HepG2 (cell line): ENCODE results near the gene CDK5RAP1. TPM values are rescaled to one million over a fixed set of nuclear protein-coding genes. Genes with fewer than 3 reads are reported as not detected.

Experiments used
- ADNP ChIP-seq: sonication (generic); formaldehyde crosslinking; IDR thresholded peaks from 2 replicates; pipeline ENCODE4 v1.4.0; 2020; ENCODE audit warnings: missing genetic modification reagents
- AHR ChIP-seq: IDR thresholded peaks from 2 replicates; pipeline ENCODE4 v1.6.1; 2018; ENCODE audit warnings: missing genetic modification reagents, missing compliant biosample characterization
- ARNT2 ChIP-seq: sonication (generic); formaldehyde crosslinking; IDR thresholded peaks from 2 replicates; pipeline ENCODE4 v1.8.0; 2022; ENCODE audit warnings: mild to moderate bottlenecking, low read depth, missing genetic modification reagents, moderate library complexity
- BHLHE40 ChIP-seq: IDR thresholded peaks from 2 replicates; pipeline ENCODE4 v1.6.1; 2011; ENCODE audit warnings: low read length, improper control_type of control experiment
- CEBPB ChIP-seq: IDR thresholded peaks from 2 replicates; pipeline ENCODE4 v1.6.1; 2011; ENCODE audit warnings: low read depth, low read length, improper control_type of control experiment, borderline replicate concordance
- DMAP1 ChIP-seq: IDR thresholded peaks from 2 replicates; pipeline ENCODE4 v1.6.1; 2016
- ETV5 ChIP-seq: IDR thresholded peaks from 2 replicates; pipeline ENCODE4 v1.6.1; 2018; ENCODE audit warnings: missing biosample characterization, missing genetic modification reagents, inconsistent platforms, borderline replicate concordance
- MATR3 ChIP-seq: sonication (generic); formaldehyde crosslinking; IDR thresholded peaks from 2 replicates; pipeline ENCODE4 v1.4.0; 2020; ENCODE audit warnings: missing genetic modification reagents
- MIER3 ChIP-seq: IDR thresholded peaks from 2 replicates; pipeline ENCODE4 v1.6.1; 2016; ENCODE audit warnings: missing compliant biosample characterization, borderline replicate concordance
- ONECUT2 ChIP-seq: sonication (generic); formaldehyde crosslinking; IDR thresholded peaks from 2 replicates; pipeline ENCODE4 v1.4.0; 2020; ENCODE audit warnings: missing genetic modification reagents
- POLR2G ChIP-seq: fragments of 200-400 bp; formaldehyde crosslinking; IDR thresholded peaks from 2 replicates; pipeline ENCODE4 v1.6.1; 2018; ENCODE audit warnings: mild to moderate bottlenecking, low read depth, low read length, moderate library complexity
- SMAD1 ChIP-seq: sonication (generic); formaldehyde crosslinking; IDR thresholded peaks from 2 replicates; pipeline ENCODE4 v1.4.0; 2020; ENCODE audit warnings: missing genetic modification reagents, low read depth, mild to moderate bottlenecking, borderline replicate concordance
- TCF7 ChIP-seq: sonication (generic); IDR thresholded peaks from 2 replicates; pipeline ENCODE4 v1.6.1; 2016; ENCODE audit warnings: antibody characterized with exemption, low read depth
- ZFY ChIP-seq: sonication (generic); formaldehyde crosslinking; IDR thresholded peaks from 2 replicates; pipeline ENCODE4 v1.4.0; 2020; ENCODE audit warnings: missing genetic modification reagents
- ZNF136 ChIP-seq: sonication (generic); formaldehyde crosslinking; IDR thresholded peaks from 2 replicates; pipeline ENCODE4 v1.8.1; 2022; ENCODE audit warnings: low read depth, mild to moderate bottlenecking, moderate library complexity, missing genetic modification reagents
- ZNF296 ChIP-seq: sonication (generic); formaldehyde crosslinking; conservative IDR thresholded peaks from 2 replicates; pipeline ENCODE4 v1.5.0; 2020; ENCODE audit warnings: mild to moderate bottlenecking, missing genetic modification reagents
- ZNF703 ChIP-seq: sonication (generic); formaldehyde crosslinking; IDR thresholded peaks from 2 replicates; pipeline ENCODE4 v1.5.1; 2020; ENCODE audit warnings: missing genetic modification reagents, mild to moderate bottlenecking, moderate library complexity, borderline replicate concordance
- ZSCAN12 ChIP-seq: sonication (generic); formaldehyde crosslinking; IDR thresholded peaks from 2 replicates; pipeline ENCODE4 v1.9.0; 2021; ENCODE audit warnings: mild to moderate bottlenecking, missing genetic modification reagents
- ZSCAN25 ChIP-seq: sonication (generic); formaldehyde crosslinking; IDR thresholded peaks from 2 replicates; pipeline ENCODE4 v1.8.0; 2022; ENCODE audit warnings: mild to moderate bottlenecking, missing genetic modification reagents
- polyA plus RNA-seq, 8 experiments: library from polyadenylated mRNA; depleted of rRNA in 3 of 8; stranded (reverse) in 7 of 8; unstranded in 1 of 8; fragments of >200 nt; fragmentation: Illumina TruSeq in 4 of 8; extraction: Trizol in 4 of 8; gene quantifications; 2 replicates each; pipeline versions ENCODE4 v1.2.1 to v1.2.3, GENCODE V29; 2011 to 2016; ENCODE audit warnings: low read depth in 4 of 8, missing spikeins in 1 of 8, mixed read lengths in 1 of 8; ENCODE audit not compliant: insufficient read depth in 1 of 8
- total RNA-seq, 5 experiments: library from RNA; depleted of rRNA; stranded (reverse); fragments of >200 nt; fragmentation: Illumina TruSeq; extraction: Trizol; gene quantifications; 2 replicates each; pipeline ENCODE4 v1.2.3, GENCODE V29; 2016; ENCODE audit warnings: low read depth in 1 of 5
- TF ChIP-seq, protein P1 (sequence below): sonication (generic); formaldehyde crosslinking; IDR thresholded peaks from 2 replicates; pipeline ENCODE4 v1.8.1; 2022; ENCODE audit warnings: mild to moderate bottlenecking, missing genetic modification reagents
- TF ChIP-seq, protein P2 (sequence below): sonication (generic); formaldehyde crosslinking; IDR thresholded peaks from 2 replicates; pipeline ENCODE4 v1.4.0; 2020; ENCODE audit warnings: mild to moderate bottlenecking, missing genetic modification reagents
- TF ChIP-seq, protein P3 (sequence below): sonication (generic); formaldehyde crosslinking; IDR thresholded peaks from 2 replicates; pipeline ENCODE4 v1.4.0; 2020; ENCODE audit warnings: mild to moderate bottlenecking, missing genetic modification reagents
- TF ChIP-seq, protein P4 (sequence below): sonication (generic); formaldehyde crosslinking; conservative IDR thresholded peaks from 2 replicates; pipeline ENCODE4 v1.8.0; 2022; ENCODE audit warnings: mild to moderate bottlenecking, moderate library complexity, missing genetic modification reagents

Gene CDK5RAP1
- total and polyA plus RNA-seq, 2 of the 13 experiments (the other 11 are each of a cell fraction or from before 2014, with no cell fraction given) = 53.6 to 98.2 TPM

DNA sequence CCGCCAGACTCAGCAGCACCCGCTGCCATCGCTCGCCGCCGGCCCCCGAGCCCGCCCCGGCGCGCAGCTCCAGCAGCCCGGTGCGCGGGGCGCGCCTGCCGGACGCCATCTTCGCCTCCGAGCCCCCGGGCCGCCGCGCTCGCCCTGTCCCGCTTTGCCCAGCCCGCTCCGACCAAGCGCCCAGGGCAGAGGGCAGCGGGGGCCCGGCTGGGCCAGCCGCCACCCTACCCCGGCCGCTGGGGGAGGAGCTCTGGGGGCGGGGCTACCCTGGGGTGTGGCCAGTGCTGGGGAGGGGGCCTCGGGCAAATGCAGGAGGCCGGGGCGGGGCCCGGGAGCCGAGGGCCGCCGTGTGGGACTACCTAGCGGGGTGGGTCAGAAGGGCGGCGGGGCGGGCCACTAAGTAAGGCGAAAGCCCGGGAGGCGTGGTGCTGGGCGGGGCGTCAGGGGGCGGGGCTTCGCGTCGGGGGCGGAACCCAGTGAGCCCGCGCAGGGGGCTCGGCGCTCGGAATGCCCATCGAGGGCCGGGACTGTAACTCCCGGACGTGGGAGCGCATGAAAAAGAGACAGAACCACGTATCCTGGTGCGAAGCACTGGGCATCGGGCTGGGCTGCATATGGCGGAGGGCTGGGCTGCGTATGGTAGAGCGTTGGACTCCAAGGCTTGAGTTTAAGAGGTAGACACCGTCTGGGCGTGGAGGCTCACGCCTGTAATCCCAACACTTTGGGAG is 42.4 kb upstream of the CDK5RAP1 start, which contains the start of gene SNTA1 (continued):
- TF ChIP-seq ETV5 (CRISPR knock-in tag) (no peak; the same call in 1 of the 2 replicates), ONECUT2 (CRISPR knock-in tag) (no peak), ZSCAN25 (CRISPR knock-in tag) (0 out of 2 replicates have a peak, but pooled peaks have one; percentile 52), ZNF296 (CRISPR knock-in tag) (no peak), DMAP1 (no peak), CEBPB (no peak), AHR (CRISPR knock-in tag) (peak; percentile 51; the same call in 1 of the 2 replicates), SMAD1 (CRISPR knock-in tag) (no peak), ZFY (CRISPR knock-in tag) (peak; percentile 37; the same call in 1 of the 2 replicates), ZNF136 (no peak; the same call in 1 of the 2 replicates), MATR3 (CRISPR knock-in tag) (no peak), ZNF703 (CRISPR knock-in tag) (no peak), ADNP (CRISPR knock-in tag) (no peak), TCF7 (no peak), BHLHE40 (no peak), POLR2G (peak; percentile 68), ARNT2 (CRISPR knock-in tag) (no peak; the same call in 1 of the 2 replicates), ZSCAN12 (no peak), MIER3 (CRISPR knock-in tag) (no peak)
- TF ChIP-seq, protein P1, sequence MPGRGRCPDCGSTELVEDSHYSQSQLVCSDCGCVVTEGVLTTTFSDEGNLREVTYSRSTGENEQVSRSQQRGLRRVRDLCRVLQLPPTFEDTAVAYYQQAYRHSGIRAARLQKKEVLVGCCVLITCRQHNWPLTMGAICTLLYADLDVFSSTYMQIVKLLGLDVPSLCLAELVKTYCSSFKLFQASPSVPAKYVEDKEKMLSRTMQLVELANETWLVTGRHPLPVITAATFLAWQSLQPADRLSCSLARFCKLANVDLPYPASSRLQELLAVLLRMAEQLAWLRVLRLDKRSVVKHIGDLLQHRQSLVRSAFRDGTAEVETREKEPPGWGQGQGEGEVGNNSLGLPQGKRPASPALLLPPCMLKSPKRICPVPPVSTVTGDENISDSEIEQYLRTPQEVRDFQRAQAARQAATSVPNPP (CRISPR knock-in tag) = no peak
- TF ChIP-seq, protein P2, sequence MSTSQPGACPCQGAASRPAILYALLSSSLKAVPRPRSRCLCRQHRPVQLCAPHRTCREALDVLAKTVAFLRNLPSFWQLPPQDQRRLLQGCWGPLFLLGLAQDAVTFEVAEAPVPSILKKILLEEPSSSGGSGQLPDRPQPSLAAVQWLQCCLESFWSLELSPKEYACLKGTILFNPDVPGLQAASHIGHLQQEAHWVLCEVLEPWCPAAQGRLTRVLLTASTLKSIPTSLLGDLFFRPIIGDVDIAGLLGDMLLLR (CRISPR knock-in tag) = no peak
- TF ChIP-seq, protein P3, sequence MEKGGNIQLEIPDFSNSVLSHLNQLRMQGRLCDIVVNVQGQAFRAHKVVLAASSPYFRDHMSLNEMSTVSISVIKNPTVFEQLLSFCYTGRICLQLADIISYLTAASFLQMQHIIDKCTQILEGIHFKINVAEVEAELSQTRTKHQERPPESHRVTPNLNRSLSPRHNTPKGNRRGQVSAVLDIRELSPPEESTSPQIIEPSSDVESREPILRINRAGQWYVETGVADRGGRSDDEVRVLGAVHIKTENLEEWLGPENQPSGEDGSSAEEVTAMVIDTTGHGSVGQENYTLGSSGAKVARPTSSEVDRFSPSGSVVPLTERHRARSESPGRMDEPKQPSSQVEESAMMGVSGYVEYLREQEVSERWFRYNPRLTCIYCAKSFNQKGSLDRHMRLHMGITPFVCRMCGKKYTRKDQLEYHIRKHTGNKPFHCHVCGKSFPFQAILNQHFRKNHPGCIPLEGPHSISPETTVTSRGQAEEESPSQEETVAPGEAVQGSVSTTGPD (CRISPR knock-in tag) = no peak
- TF ChIP-seq, protein P4, sequence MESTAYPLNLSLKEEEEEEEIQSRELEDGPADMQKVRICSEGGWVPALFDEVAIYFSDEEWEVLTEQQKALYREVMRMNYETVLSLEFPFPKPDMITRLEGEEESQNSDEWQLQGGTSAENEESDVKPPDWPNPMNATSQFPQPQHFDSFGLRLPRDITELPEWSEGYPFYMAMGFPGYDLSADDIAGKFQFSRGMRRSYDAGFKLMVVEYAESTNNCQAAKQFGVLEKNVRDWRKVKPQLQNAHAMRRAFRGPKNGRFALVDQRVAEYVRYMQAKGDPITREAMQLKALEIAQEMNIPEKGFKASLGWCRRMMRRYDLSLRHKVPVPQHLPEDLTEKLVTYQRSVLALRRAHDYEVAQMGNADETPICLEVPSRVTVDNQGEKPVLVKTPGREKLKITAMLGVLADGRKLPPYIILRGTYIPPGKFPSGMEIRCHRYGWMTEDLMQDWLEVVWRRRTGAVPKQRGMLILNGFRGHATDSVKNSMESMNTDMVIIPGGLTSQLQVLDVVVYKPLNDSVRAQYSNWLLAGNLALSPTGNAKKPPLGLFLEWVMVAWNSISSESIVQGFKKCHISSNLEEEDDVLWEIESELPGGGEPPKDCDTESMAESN (CRISPR knock-in tag) = 0 out of 2 replicates have a peak, but pooled peaks have one; percentile 25
